ENCODE measurements around the gene IFI30.

IFI30 gene

GRCh38 chr19:18225702-18226468 is 52.3 kb downstream of the IFI30 start, which contains the start of gene PDE4C:
Gene PDE4C (minus strand): TSS chr19:18226438. CDS start chr19:18226415, 23 bp downstream.
- no peak for DNase-seq (ENCODE audit: low read depth)

DNA sequence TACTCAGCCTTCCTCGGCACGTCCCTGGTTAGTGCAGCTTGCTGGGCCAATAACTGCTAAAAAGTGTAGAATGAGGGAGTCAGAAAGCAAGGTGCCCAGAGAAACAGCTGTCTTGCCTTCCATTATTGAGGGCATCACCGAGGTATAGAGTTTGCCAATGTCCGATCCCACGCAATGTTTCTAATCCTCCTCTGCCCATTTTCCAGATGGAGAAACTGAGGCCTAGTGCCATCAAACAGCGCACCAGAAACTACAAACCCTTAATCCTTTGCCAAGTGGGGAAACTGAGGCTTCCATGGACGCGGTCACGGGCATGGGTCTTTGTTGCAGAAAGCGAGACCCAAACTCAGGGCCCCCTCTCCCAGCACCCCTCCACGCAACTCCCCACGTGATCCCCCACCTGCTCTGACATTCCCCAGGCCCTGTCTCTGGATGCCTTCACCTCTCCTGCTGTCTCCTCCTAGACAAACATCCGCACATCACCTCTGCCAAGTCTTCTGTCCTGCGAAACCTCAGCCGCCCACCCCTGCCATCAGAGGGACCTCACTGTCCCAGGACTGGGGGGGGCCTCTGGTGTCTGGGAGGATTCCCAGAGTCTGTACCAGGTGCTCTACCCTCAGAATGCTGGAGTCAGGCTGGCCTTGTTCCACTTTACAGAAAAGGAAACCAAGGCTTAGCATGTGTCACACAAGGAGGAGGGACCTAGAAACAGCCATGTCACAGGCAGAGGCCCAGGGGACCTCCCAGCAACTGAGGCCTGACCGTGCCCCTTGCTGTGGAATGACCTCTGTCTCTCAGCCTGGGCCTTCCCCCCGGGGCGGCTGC is 53.6 kb downstream of the IFI30 start:
- DNase-seq (ENCODE audit: low read depth), result no peak
